WI38 (cell line): Measurements from ENCODE around the gene TMCC2.

Source experiments
- H3K4me3 ChIP-seq: 2 replicates; pipeline ENCODE4 v1.5.1; 2011; ENCODE audit warnings: low read depth, mild to moderate bottlenecking, control low read depth, low read length
- TF ChIP-seq, protein P1 (sequence below): IDR thresholded peaks from 2 replicates; pipeline ENCODE4 v1.5.1; 2012; ENCODE audit warnings: low read depth, mild to moderate bottlenecking, control low read depth, low read length

TMCC2 gene

DNA sequence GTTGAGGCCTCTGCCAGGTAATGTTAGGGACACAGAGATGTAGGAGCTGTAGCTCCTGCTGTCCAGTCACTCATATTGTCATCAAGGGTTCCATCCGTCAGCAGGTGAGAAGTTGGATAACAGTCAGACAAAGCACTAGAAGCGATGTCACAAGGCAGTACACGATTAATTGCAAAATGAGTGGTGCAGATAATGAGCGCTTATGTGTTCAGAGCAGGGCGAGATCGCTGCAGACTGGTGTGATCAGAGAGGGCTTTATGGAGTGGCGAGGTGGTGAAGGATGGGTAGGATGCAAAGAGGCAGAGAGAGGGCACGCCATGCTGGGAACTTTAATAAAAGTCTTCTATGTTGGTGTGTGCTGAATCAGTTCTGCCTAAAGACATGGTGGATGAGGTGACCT is 8.8 kb downstream of the TMCC2 start:
- TF ChIP-seq, protein P1, sequence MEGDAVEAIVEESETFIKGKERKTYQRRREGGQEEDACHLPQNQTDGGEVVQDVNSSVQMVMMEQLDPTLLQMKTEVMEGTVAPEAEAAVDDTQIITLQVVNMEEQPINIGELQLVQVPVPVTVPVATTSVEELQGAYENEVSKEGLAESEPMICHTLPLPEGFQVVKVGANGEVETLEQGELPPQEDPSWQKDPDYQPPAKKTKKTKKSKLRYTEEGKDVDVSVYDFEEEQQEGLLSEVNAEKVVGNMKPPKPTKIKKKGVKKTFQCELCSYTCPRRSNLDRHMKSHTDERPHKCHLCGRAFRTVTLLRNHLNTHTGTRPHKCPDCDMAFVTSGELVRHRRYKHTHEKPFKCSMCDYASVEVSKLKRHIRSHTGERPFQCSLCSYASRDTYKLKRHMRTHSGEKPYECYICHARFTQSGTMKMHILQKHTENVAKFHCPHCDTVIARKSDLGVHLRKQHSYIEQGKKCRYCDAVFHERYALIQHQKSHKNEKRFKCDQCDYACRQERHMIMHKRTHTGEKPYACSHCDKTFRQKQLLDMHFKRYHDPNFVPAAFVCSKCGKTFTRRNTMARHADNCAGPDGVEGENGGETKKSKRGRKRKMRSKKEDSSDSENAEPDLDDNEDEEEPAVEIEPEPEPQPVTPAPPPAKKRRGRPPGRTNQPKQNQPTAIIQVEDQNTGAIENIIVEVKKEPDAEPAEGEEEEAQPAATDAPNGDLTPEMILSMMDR: no peak
- no peak overlapping the region for H3K4me3 ChIP-seq

DNA sequence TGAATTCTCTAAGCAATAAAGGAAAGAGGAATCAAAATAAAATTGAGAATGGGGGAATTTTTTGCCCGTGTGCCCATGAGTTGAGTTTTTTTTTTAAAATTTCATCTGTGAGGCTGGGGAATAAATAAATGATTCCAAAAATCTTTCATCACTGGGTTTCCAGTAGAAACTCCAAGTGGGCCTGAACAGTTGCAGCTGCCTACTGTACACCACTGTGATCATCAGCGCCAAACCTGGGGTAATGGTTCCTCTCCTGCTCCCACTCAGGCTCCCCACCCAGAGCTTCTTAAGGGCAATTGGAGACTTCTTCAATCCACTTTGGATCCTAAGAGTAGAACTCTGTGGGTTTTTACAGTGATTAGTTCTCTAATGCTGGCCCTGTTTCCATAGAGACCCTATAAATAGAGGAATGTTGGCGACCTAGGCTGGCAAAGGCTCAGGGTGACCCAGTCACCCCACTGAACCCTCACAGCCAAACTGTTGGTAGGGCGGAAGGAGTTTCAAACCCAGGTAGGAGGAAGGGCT is 9.3 kb downstream of the TMCC2 start:
- TF ChIP-seq, protein P1: no peak
- no peak overlapping the region for H3K4me3 ChIP-seq

DNA sequence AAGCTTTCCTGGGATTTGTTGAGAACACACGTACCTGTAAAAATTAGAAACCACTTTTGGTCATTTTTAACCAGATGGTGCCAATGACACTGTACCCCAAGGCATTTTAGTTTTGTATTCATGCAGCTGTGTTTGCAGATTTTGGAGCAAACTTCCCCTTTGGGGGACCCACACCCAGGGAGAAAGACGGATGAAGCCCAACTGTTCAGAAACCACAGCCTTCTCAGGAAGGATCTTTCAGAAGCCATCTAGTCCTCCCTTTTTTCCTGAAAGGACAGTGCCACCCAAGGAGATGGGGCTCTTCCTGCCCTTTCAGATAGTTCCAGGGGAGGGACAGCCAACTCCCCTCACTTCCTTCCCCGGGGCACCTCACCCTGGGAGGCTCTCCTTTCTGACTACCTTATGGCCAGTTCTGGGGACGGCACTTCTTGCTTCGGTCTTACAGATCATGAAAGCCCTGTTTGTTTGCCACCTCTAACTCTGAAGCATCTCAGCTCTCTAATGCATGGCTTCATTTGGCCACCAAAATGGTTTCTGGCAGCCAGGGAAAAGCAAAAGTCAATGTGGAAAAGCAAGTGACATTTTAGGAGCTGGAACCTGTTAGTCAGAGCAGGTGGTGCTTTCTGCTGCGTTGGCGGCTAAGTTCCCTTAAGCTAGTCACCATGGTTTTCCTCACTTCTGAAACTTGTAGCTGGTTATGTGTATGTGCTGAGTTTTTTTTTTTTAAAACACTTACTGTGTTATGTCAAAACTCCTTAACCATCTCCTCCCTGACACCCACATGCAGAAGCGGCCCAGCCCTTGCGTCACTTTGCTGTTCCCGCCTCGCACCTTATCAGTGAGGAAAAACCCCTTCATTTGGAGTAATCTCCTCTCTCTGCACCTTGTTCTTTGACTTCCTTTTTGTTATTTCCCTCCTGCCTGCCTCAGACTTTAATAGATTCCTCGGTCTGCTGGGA is 10.1 kb downstream of the TMCC2 start:
- TF ChIP-seq, protein P1: no peak
- H3K4me3 ChIP-seq: no peak overlapping the region

DNA sequence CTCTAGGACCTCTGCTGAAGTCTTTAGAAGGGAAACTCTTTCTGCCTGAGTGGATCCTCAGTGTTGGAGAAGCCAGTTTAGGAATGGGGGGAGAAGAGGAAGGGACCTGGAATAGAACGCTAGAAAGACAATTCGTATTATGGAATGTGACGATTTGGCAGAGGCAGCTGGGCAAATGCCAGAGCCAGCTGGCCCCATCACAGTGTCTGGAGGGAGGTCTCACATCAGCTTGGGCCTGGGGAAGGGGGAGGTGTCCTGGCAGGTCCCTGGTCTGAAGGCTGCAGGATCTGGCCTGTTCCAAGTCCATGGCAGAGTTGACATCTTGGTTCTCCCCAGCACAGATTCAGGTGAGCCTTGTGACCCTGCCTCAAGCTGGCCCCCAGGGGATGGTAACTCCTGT is 11.3 kb downstream of the TMCC2 start:
- TF ChIP-seq, protein P1: no peak
- no peak overlapping the region for H3K4me3 ChIP-seq

DNA sequence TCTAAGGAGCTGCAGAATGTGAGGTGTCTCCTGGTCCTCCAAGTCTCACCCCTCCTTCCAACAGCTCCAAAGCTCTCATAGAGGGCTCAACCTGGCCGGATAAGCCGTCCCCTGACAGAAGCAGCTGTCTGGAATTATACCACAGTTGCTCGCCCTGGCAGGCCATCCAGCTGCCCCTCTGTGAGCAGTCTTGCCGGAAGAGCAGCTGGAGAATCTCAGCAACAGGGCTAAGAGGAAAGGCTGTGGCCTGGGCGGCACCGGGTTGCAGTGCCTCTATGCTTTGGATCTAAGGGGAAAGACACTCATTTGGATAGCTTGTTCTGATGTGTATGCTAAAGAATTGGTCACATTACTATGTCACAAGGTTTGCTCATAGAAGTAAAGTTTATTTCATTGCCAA is 12.4 kb downstream of the TMCC2 start:
- TF ChIP-seq, protein P1: no peak
- H3K4me3 ChIP-seq: no peak overlapping the region

DNA sequence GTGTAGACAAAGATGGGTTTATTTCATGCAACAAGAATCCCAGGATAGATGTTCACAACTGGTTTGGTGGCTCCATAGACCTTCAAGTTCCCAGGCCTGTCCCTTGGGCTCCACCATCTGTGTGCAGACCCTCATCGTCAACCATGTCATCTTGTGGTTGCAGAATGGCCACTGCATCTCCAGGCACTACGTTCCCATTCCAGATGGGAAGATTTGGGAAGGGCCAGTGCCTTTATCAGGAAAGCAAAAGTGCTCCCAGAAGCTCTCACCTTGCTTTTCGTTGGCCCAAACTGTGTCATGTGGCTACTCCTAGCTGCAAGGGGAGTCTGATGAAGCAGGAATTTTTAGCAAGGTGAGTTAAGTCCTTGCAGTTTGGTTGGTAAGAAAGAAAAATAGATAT is 12.8 kb downstream of the TMCC2 start:
- H3K4me3 ChIP-seq: no peak overlapping the region
- TF ChIP-seq, protein P1: no peak

DNA sequence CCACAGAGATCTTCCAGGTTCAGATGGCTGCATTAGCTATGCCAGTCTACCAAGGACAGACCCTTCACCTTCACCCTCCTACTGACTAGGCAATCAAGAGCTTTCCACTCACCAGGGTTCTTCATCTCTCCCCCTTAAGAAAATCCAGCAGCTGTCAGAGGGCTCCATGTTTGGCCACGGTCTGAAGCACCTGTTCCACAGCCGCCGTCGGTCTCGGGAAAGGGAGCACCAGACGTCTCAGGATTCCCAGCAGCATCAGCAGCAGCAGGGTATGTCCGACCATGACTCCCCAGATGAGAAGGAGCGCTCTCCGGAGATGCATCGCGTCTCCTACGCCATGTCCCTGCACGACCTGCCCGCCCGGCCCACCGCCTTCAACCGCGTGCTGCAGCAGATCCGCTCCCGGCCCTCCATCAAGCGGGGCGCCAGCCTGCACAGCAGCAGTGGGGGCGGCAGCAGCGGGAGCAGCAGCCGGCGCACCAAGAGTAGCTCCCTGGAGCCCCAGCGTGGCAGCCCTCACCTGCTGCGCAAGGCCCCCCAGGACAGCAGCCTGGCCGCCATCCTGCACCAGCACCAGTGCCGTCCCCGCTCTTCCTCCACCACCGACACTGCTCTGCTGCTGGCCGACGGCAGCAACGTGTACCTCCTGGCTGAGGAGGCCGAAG is 13.8 kb downstream of the TMCC2 start:
- H3K4me3 ChIP-seq: no peak overlapping the region
- TF ChIP-seq, protein P1: no peak
